NCI-H774 (cell line): ENCODE data around the gene COL16A1.
"Not testable (repeated sequence)": the region's sequence is repeated elsewhere in the genome, so short reads cannot be mapped to it uniquely, and the experiment has no call there.

ENCODE experiments used
- DNase-seq: peaks from one replicate; lab custom pipeline; 2025; lab: John Stamatoyannopoulos, UW

COL16A1 gene

DNA sequence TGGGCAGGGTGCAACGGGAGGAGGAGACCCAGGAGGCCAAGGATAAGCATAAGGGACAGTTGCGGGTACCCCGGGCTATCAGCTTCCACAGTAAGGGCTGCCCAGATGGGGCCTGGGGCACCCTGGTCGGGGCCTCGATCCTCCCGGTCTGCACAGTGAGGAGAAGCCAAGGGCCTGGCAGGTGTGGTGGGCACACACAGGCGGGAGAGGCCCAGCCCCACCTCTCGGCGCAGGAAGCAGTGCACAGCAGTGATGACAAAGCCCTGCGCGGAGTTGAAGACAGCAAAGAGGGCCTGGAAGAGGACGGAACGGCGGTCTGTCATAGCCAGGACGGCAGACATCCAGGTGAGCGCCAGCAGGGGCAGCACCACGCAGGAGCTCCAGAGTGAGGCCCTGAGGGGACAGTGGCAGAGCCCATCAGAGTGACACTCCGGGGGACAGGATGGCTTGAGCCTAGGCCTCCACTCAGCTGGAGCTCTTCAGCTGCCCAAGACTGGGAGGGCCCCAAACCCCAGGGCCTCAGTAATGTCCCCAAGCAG is 29.0 kb upstream of the COL16A1 start:
- no peak for DNase-seq

DNA sequence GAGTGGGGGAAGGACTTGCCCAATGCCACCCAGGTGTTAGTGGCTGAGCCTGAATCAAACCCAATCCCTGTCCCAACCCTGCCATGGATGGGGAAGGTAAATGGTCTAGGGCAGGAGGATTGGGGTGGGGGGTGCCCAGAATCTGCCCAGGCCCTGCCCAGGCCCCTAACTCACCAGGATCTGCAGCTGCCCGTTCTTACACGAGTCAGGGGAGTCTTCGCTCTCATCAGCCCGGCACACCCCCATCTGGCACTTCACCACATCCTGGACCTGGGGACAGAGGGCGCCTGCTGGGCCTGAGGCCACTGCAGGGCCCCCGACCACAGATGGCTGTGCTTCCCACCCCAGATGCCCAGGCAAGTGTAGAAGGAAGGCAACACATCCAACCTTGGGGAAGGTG is 28.5 kb upstream of the COL16A1 start:
- no peak for DNase-seq

DNA sequence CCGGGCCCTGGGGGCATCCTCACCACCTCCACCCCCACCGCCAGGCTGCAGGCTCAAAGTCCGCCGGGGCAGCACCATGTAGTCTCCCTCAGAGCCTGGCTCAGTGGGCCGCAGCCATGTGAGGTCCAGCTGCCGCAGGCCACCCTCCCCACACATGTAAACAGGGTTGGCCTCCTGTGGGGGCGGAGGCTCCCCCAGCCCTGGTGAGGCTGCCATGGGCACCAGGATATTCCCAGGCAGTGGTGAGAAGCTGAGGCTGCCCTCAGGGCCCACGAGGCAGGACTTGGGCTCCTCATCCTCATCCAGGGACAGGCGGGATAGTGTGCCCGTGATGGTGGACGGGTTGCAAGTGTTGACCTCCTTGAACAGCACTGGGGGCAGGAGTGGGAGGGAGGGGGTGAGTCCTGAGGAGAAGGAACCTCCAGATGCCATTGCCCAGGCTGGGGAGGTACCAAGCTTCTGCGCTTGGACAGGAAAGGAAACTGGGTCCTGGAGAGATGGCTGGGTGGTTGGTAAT is 27.3 kb upstream of the COL16A1 start:
- DNase-seq = no peak

DNA sequence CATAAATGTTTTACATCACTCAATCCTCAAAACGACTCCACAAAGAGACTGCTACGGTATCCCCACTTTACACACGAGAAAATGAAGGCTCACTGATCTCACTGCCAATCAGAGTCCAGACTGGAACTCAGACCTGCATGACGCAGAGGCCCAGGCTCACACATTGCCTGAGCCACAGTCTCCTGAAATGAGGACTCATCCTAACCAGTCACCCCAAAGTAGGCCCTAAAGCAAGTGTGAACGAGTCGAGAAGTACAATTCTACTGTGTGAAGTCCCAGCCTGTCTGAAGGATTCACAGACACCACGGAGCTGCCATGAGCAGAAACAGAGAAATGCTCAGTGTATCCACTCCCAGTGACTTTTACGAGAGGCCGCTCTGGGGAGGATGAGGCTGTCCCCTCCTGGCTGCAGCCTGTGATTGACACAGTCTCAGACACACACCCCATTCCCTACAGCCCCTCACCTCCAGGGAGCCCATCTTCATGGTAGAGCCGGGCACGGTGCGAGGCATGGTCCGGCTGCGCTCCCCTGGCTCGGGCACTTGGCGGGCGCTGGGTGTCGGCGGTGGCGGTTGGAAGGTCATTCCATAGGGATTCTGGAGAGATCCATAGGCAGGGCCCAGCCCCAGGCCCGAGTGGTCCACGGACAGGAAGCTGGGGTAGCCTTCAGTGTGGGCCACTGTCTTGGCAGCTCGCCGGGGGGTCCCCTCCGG is 26.7 kb upstream of the COL16A1 start:
- DNase-seq = no peak

DNA sequence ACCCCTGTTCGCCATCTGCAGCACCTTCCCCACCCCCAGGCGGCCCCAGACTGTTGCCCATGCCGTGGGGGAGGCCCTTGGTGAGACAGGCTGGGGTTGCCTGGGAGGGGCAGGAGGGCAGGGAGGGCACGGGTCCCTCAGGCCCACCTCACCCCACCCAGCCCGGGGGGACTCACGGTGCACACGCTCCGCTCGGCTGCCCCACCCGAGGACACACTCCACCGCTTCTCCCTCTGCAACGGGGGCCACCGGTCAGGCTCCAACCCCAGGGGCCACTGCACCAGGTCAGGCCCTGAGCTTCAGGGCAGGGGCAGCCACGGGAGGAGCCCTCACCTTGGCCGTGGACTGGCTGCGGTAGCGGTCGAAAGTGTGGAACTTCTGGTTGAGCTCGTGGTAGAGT is 24.0 kb upstream of the COL16A1 start:
- DNase-seq = no peak

DNA sequence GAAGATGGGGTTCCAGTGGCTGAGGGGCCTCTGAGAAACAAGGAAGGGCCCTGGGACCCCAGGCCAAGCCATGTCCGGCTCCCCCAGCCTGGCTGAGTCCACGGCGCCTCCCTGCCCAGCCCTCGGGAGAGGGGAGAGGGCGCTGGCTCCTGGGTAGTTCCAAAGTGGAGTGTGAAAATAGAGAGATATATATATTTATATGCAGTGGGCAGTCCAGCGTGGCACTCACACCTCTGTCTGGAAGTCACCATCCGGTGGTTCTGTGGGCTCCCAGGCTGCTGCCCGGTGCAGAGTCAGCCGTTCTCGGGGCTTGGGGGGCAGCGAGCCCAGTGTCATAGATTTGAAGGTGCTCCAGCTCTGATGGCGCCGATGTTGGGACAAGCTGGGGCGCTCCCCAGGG is 23.4 kb upstream of the COL16A1 start:
- DNase-seq = no peak

DNA sequence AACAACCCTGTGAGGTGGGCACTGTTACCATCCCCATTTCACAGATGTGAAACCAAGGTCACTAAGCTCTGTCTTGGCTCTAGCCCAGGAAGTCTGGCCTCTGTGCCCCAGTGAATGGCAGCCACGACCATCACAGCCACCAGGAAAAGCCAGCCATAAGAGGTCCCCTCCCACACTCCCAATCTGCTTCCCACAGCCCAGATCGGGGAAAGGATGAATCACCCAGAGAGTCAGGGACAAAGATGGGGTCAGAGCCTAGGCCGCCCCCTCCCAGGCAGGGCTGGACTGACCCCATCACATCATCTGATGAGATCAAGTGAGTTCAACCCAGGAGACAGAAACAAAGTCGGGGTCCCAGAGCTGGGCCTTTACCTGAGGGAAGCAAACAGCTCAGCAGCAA is 22.9 kb upstream of the COL16A1 start:
- DNase-seq = no peak

DNA sequence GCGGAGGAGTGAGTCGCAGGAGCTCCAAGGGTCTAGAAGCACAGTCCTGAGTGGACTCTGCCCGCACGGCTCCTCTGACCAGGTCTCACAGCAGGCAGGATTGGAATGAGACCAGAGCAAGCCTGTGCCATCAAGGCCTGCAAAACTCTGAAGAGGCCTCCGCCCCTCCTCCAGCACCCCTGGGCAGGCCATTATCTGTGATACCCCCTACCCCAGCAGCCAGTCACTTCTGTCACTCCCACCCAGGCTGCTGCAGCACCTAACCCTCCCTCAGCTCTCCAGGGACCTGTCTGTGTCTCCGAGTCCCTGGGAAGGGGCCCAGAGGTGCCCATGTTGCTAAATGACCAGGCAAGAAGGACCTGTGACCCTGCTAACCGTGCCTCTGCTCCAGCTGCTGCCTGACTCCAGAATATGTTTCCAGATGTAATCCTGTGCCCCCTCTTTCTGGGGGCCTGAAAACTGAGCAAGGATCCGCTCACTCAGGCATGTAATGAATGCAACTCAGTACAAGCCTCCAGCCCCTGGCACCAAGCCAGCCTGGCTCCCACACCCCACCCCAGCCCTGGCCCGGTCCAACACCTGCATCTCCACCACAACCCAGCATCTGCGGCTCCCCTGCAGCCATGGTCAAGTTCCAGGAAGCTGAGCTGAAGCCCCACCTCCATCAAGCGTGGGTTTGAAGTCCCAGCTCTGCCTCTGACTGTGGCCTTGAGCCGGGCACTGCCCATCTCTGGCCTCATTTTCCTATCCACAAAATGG is 22.1 kb upstream of the COL16A1 start:
- DNase-seq = no peak

DNA sequence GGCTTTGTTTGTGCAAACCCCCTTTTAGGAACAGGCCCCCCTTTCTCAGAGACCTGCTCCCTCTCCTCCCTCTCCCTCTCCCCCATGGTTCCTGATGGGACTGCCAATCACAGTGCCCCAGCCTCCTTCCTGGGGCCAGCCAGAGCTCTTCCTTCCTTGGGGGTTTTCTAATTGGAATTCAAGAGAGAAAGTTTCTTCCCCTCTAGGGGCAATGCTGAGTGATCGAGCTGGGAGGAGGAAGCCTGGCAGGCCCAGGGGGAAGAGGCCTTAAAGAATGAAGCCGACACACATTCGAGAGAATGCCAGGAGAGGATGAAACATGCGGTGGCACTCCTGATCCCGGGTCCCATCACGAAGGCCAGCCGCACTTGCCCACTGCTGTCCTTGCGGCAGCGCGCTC is 21.3 kb upstream of the COL16A1 start:
- no peak for DNase-seq

DNA sequence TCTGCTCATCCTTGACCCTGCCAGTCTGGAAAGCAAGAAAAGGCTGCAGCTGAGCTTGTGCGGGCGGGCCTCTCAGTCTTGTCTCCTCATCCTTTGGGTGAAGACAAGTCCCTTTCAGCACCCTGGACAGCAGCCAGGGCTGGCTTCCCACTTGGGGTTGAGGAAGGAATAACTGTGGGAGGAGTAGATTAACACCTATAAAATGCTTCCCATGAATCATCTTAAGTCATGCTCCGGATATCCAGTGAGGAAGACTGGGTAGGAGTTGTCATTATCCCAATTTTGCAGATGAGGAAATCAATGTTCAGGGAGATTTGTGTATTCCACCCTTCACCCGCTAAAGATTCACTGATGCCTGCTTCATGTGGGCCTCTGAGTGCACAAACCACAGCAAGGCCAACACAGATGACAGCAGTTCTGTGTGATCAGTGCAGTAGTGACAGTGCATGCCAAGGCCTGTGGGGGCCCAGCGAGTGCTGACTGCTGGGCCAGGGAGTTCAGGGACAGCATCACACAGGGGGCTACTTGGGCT is 20.1 kb upstream of the COL16A1 start:
- DNase-seq = no peak

DNA sequence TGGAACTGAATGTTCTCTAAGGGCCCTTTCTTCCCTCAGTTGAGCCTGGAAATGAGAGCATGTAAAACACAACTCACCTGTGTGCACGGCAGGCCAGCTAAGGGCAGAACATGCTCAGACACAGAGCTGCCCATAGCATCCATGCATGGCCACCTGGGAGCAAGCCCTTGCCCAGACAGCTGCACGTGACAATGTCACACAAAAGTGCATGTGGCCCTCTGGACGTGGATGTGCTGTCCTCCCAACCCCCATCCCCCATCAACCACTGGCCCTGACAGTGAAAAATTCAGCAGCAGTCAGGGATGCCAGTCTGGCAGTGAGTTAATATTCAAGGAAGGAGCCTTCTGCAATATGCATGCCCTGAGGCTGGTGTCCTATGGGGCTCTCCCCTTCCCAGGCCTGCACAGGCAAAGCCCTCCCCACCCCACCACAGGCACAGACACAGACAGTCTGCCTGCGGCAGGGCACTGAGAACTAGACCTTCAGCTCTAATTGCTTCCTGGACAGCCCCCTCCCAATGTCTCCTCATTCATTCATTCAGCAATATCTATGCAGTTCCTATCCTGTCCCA is 14.6 kb upstream of the COL16A1 start:
- DNase-seq = no peak

DNA sequence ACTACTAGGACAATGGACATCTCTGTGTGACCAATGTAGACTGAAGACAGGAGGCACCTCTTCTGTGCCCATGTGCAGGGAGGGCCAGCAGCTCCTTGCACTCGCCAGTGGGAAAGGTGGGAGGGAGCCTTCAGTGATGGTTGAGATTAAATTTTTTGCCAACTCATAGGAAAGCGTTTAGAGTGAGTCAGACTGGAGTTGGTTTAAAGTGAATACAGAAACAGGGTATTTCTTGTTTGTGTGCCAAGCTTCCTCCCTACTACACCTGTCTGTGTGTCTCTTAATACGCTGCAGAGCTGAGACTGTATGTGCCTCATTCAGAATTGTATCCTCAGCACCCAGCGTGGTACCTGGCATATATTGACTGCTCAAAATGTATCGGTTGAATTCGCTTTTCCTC is 13.5 kb upstream of the COL16A1 start:
- DNase-seq = no peak

DNA sequence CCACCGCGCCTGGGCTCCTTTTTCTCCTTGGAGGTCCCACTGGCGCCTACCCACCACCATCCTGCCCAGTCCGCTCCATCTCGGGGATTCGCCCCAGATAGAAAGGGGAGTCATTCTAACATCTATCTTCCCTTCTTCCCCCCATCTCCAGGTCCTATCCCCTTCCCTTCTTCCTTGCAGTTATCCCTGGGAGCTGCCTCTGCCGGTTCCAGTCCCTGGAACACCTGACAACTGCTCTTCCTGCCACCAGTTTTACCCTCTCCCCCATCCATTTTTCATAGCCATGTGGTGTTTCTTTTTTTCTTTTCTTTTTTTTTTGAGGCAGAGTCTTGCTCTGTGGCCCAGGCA is 12.0 kb upstream of the COL16A1 start:
- no peak for DNase-seq

DNA sequence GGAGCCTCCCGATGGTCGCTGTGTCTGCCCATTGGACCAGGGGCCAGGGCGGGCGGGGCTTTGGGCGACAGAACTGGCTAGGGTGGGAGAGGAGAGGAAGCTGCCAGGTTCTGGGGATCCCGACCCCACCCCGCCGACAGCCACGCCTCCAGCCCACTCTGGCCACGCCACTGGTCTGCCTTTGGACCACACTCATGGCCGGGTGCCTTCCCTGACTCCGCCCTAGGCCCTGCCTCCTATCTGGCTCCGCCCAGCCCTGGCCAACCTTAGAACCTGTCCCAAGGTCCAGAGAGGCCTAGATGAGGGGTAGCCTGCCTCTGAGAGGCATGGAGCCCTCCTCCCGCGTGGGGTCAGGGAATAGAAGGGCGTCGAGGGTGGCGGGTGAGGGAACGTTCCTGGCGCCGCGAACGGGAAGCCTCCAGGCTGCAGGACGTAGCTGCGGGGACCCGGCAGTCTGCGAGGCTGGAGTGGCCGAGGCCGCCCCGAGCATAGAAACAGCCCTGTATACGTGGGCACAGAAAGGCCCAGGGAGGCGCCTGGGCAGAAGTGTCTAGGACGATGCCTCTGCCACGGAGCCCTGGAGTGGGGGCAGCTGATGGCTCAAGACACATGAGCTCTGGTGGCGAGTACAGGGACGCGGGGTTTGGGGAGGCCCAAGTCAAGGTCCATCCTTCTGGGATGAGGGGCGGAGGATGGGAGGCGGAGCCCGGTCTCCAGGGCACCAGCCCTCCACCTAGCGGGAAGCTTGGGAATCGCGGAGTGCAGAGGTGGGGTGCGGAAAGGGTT is 11.5 kb upstream of the COL16A1 start:
- peak; percentile 97 for DNase-seq

DNA sequence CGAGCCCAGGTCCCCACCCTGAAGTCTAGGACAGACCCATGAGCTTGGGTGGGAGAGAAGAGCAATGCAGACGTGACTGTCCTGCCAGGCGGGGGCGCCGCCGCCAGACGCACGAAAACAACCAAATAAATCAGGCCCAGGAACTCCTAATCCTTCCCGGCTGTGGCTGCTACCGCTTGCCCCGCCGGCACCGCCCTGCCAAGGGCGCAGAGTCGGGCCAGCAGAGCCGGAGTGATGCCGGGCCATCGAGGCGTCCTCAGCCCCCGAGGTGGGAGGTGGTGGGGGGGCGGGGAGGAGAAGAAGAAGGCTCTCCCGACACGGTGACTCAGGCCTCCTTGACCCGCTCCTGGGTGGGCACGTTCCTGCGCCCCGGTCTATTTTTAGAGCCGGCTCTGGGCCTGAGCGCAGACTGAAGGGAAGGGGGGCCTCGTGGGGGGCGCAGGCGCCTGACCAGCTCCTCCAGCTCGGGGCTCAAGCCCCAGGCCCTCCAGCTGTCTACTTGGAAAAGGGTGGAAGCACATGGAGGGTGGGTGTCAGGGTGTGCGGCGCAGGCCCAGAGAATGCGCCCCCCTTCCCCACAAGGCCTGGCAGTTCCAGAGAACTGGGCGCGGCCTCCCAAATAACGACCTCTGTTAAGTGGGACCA is 10.7 kb upstream of the COL16A1 start:
- no peak for DNase-seq

DNA sequence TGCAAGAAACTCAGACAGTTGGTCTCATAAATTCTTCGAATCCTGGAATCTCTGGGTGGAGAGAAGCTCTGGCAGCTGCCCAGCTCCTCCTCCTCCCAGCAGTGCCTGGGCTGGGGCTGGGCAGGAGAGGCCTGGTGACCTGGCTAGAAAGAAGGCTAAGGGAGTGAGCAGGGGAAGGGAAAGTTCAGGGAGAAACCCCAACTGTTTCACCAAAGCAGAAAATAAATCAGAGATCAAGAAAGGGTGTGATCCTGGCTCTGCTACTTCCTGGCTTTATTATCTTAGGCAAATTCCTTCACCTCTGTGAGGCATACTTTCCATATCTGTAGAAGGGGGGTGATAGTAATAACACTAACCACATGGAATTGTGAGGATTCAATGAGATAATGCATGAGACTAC is 8.8 kb upstream of the COL16A1 start:
- DNase-seq = no peak

DNA sequence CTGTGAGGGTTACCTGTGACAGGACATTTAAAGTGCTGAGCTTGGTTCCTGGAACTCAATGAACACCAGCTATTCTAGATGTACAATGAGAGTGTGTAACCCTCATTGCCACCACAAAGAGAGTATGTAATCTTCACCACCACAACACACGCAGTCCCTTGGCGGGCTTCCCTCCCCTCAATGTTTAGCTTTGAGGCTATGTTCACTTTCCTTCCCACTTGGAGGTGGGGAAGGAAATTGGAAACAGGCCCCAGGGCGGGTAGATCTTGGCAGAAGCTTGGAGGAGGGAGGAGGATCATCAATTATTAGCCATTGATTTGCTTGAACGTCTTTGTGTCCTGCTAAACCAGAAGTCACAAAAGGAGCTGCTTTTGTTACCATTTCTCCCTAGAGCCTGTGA is 8.3 kb upstream of the COL16A1 start:
- DNase-seq = no peak

DNA sequence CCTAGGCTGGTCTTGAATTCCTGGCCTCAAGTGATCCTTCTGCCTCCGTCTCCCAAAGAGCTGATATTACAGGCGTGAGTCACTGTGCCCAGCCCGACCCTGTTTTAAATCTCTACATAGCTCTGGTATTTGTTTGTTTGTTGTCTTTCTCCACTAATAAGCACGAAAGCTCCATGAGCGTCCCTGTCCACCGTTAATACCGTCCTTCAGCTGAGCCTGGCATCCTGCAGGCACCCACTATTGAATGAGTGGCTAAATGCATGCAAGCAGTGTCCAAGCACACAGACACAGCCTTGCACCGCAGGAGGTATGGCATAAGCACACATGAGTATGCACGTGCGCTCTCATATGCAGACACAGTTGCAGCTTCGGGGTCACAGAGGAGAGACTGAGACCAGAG is 4.5 kb upstream of the COL16A1 start:
- peak; percentile 61 for DNase-seq

DNA sequence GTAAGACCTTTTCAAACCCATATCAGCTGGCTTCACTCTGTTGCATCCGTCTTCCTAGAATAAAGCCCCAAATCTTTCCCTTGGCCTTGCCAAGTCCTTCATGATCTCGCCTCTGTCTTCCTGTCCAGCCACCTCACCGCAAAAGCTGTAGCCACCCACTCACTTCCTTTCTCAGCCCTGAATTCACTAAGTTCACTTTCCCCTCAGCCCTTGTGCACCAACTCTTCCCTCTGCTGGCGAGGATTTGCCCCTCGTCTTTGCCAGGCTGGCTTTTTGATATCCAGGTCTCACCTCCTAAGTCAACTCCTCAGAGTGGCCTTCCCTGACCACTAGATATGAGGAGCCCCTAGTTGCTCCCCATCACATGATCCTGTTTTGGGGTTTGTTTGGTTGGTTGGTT is 3.9 kb upstream of the COL16A1 start:
- no peak for DNase-seq

DNA sequence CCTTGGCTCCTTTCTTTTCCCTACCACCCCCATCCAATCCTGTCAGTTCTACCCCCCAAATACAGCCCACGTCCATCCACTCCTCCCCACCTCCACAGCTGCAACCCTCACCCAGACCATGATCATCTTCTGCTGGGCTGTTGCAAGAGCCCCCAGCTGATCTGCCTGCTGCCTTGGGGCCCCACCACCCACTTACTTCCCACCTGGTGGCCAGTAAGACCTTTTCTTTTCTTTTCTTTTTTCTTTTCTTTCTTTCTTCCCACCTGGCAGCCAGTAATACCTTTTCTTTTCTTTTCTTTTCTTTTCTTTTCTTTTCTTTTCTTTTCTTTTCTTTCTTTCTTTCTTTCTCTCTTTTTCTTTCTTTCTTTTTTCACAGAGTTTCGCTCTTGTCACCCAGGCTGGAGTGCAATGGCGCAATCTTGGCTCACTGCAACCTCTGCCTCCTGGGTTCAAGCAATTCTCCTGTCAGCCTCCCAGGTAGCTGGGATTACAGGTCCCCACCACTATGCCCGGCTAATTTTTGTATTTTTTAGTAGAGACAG is 3.3 kb upstream of the COL16A1 start:
- not testable (repeated sequence) for DNase-seq

DNA sequence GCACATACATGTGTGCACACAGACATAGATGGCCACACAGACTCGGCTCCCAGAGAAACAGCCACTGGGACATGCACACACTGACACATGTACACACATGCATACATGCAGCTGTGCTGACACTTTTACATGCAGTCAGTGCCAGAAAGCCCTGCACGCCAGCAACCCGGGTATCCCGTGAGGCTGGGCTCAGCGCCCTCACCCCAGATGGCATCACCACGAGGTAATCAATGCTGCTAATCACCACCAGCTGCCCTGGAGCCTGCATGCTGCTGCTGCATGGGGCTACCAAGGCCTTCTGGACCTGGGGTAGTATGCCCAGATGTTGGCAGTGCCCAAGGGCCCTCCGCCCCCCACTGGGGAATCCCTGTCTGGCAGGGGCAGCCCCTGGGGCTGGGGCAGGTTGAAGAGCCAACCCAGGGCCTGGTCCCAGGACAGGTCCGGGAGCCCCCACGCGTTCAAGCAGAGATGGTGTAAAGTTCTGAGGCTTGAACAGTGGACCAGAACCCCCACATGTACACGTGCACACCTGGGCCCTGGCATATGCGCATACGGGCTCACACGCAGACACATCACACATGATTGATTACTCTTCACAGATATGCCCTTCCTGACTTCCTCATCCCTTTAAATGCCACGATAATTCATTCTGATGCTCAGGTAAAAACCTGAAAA is 2.7 kb upstream of the COL16A1 start:
- DNase-seq = no peak
